Tibial artery (tissue), 4 donors: ENCODE results near the gene KIF20B.
A peak's percentile ranks its signal among the peaks of the same experiment; 100 is the strongest.

Experiments used
- DNase-seq, 2 donors: peaks; one replicate each; pipeline ENCODE4 v3.0.0-alpha.2; 2019
- H3K27ac ChIP-seq, 2 donors: fragments of 200-600 bp; sonication (generic) in 1 of 2; 1 replicate in 1 of 2; 2 replicates in 1 of 2; pipeline ENCODE4 v1.5.1; 2018 to 2019; ENCODE audit warnings: mild to moderate bottlenecking in 1 of 2
- H3K27me3 ChIP-seq, 2 donors: fragments of 200-600 bp; sonication (generic) in 1 of 2; one replicate each; pipeline versions ENCODE4 v1.5.1 to v1.6.0; 2016 to 2019
- H3K36me3 ChIP-seq, 3 donors: fragments of 200-600 bp; sonication (generic) in 2 of 3; one replicate each; pipeline ENCODE4 v1.5.1; 2016 to 2019; ENCODE audit warnings: mild to moderate bottlenecking in 2 of 3
- H3K4me1 ChIP-seq, 4 donors: fragments of 200-600 bp; sonication (generic) in 2 of 4; 1 replicate in 3 of 4; 2 replicates in 1 of 4; pipeline ENCODE4 v1.5.1; 2016 to 2019
- H3K4me3 ChIP-seq, 2 donors: fragments of 200-600 bp; sonication (generic) in 1 of 2; 1 replicate in 1 of 2; 2 replicates in 1 of 2; pipeline ENCODE4 v1.5.1; 2018 to 2019; ENCODE audit warnings: mild to moderate bottlenecking in 2 of 2
- H3K9me3 ChIP-seq, 3 donors: fragments of 200-600 bp; sonication (generic) in 1 of 3; one replicate each; pipeline ENCODE4 v1.5.1; 2016 to 2019
- CTCF ChIP-seq, 2 experiments: fragments of 200-600 bp in 1 of 2; fragments of 450-650 bp in 1 of 2; IDR thresholded peaks; one replicate each; pipeline ENCODE4 v1.5.1; 2017 to 2019; ENCODE audit warnings: antibody characterized with exemption in 2 of 2, mild to moderate bottlenecking in 1 of 2, moderate library complexity in 1 of 2
- intact Hi-C: fragments of 100-400 bp; cut with DNase I; formaldehyde crosslinking; loops from one replicate; pipeline ENCODE4 v1.15.0; 2023; ENCODE audit warnings: low total_unique reads

KIF20B gene

GRCh38 chr10:89702121-89702480 lies 711 bp downstream of the KIF20B start:
- TF ChIP-seq CTCF (IDR thresholded peaks at IDR 0.05), result no peak
- Histone ChIP-seq H3K27me3 (no peaks in the 10 kb centered on the region), H3K4me1 (peaks cover 0 to 7% (median 3%) of the 10 kb centered on the region in 4 donors), H3K9me3 (no peaks in the 10 kb centered on the region), H3K36me3 (no peaks in the 10 kb centered on the region), H3K4me3 (peak overlapping the region; percentile 55 to 68), H3K27ac (no peak overlapping the region)
- intact Hi-C loops, result loop anchor here (10.0 kb wide), 2 partner anchors 277 to 447 kb away; partner anchors contain the start of gene LIPA
- DNase-seq, result no peak

- peaks cover 0 to 15% (median 3%) of the 10 kb centered on the region in 4 donors for H3K4me1 ChIP-seq
- no peak overlapping the region for H3K4me3 ChIP-seq
- no peak for DNase-seq
- H3K36me3 ChIP-seq, result no peaks in the 10 kb centered on the region
- no peak overlapping the region for H3K27ac ChIP-seq
- intact Hi-C loops, result loop anchor here (10.0 kb wide), 2 partner anchors 281 to 451 kb away; partner anchors contain the start of gene LIPA
- no peaks in the 10 kb centered on the region for H3K27me3 ChIP-seq
- H3K9me3 ChIP-seq, result no peaks in the 10 kb centered on the region
- no peak for TF ChIP-seq CTCF (IDR thresholded peaks at IDR 0.05)
Observed at GRCh38 chr10:89705466-89705865, 4.1 kb downstream of the KIF20B start.

- Histone ChIP-seq H3K4me1 (peaks cover 0 to 15% (median 3%) of the 10 kb centered on the region in 4 donors), H3K27ac (no peak overlapping the region), H3K36me3 (no peaks in the 10 kb centered on the region), H3K27me3 (no peaks in the 10 kb centered on the region), H3K9me3 (no peaks in the 10 kb centered on the region), H3K4me3 (no peak overlapping the region)
- intact Hi-C loops, result loop anchor here (10.0 kb wide), 2 partner anchors 281 to 451 kb away; partner anchors contain the start of gene LIPA
- no peak for DNase-seq
- TF ChIP-seq CTCF (IDR thresholded peaks at IDR 0.05), result no peak
Observed at GRCh38 chr10:89706011-89706410, 4.6 kb downstream of the KIF20B start.

- no peak overlapping the region for H3K27ac ChIP-seq
- no peaks in the 10 kb centered on the region for H3K27me3 ChIP-seq
- no peaks in the 10 kb centered on the region for H3K9me3 ChIP-seq
- no peak overlapping the region for H3K4me3 ChIP-seq
- H3K36me3 ChIP-seq, result no peaks in the 10 kb centered on the region
- H3K4me1 ChIP-seq, result peaks cover 0 to 9% (median under 1%) of the 10 kb centered on the region in 4 donors
- no peak for DNase-seq
- no peak for TF ChIP-seq CTCF (IDR thresholded peaks at IDR 0.05)
- intact Hi-C loops, result loop anchor here (10.0 kb wide), 2 partner anchors 283 to 453 kb away; partner anchors contain the start of gene LIPA
Observed at GRCh38 chr10:89707372-89707771, 6.0 kb downstream of the KIF20B start.

- intact Hi-C loops, result no loop called here
- Histone ChIP-seq H3K36me3 (no peaks in the 10 kb centered on the region), H3K9me3 (no peaks in the 10 kb centered on the region), H3K4me3 (no peak overlapping the region), H3K27ac (no peak overlapping the region), H3K4me1 (peaks cover 0 to 8% (median 0%) of the 10 kb centered on the region in 4 donors), H3K27me3 (no peaks in the 10 kb centered on the region)
- no peak for DNase-seq
- no peak for TF ChIP-seq CTCF (IDR thresholded peaks at IDR 0.05)
Observed at GRCh38 chr10:89710753-89711152, 9.4 kb downstream of the KIF20B start.

- Histone ChIP-seq H3K36me3 (peaks cover 0 to 6% (median 0%) of the 10 kb centered on the region in 3 donors), H3K4me1 (no peaks in the 10 kb centered on the region), H3K4me3 (no peak overlapping the region), H3K9me3 (no peaks in the 10 kb centered on the region), H3K27me3 (no peaks in the 10 kb centered on the region), H3K27ac (no peak overlapping the region)
- no peak for DNase-seq
- intact Hi-C loops, result no loop called here
- no peak for TF ChIP-seq CTCF (IDR thresholded peaks at IDR 0.05)
Observed at GRCh38 chr10:89734616-89735015, 33.2 kb downstream of the KIF20B start.
